ENCODE data around the gene SPPL3. TPM values are rescaled to one million over a fixed set of nuclear protein-coding genes. Genes with fewer than 3 reads are reported as not detected.
"Not testable (repeated sequence)": the region's sequence is repeated elsewhere in the genome, so short reads cannot be mapped to it uniquely, and the experiment has no call there.

Gene SPPL3
- total RNA-seq, 1 experiment from 2014 or later: 18.8 TPM

- no peak for ATAC-seq
- TF ChIP-seq, protein P1, sequence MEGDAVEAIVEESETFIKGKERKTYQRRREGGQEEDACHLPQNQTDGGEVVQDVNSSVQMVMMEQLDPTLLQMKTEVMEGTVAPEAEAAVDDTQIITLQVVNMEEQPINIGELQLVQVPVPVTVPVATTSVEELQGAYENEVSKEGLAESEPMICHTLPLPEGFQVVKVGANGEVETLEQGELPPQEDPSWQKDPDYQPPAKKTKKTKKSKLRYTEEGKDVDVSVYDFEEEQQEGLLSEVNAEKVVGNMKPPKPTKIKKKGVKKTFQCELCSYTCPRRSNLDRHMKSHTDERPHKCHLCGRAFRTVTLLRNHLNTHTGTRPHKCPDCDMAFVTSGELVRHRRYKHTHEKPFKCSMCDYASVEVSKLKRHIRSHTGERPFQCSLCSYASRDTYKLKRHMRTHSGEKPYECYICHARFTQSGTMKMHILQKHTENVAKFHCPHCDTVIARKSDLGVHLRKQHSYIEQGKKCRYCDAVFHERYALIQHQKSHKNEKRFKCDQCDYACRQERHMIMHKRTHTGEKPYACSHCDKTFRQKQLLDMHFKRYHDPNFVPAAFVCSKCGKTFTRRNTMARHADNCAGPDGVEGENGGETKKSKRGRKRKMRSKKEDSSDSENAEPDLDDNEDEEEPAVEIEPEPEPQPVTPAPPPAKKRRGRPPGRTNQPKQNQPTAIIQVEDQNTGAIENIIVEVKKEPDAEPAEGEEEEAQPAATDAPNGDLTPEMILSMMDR (conservative IDR thresholded peaks at IDR 0.05; ENCODE audit: low read depth, low read length): no peak
- no peak for TF ChIP-seq EZH2phosphoT487 (IDR thresholded peaks at IDR 0.05; ENCODE audit: borderline replicate concordance, low read length)
- no peak for TF ChIP-seq EZH2 (IDR thresholded peaks at IDR 0.05; ENCODE audit: low read length, unreplicated experiment)
- CTCF ChIA-PET: no interaction called here
- no peaks in the 10 kb centered on the region for H3K27me3 ChIP-seq (ENCODE audit: low read length)
- H3K9me3 ChIP-seq (ENCODE audit: low read length): no peaks in the 10 kb centered on the region
- POLR2A ChIA-PET (ENCODE audit: unreplicated experiment): no interaction called here
- no peaks in the 10 kb centered on the region for H3K4me1 ChIP-seq (ENCODE audit: insufficient read depth, low read length)
- no peak overlapping the region for H3K4me3 ChIP-seq (ENCODE audit: low read length)
- H3K27ac ChIP-seq (ENCODE audit: low read length): no peak overlapping the region
- intact Hi-C loops (cut with micrococcal nuclease): no loop called here
- H3K4me2 ChIP-seq (ENCODE audit: low read length): no peak overlapping the region
- H3K79me2 ChIP-seq (ENCODE audit: low read length): no peaks in the 10 kb centered on the region
- H3F3A ChIP-seq (ENCODE audit: low read length, unreplicated experiment): no peaks in the 10 kb centered on the region
- no peak overlapping the region for H3K9ac ChIP-seq (ENCODE audit: low read length)
- no peaks in the 10 kb centered on the region for H4K20me1 ChIP-seq (ENCODE audit: low read length)
- peaks cover 3% of the 10 kb centered on the region; the same call in 1 of the 2 replicates for H3K36me3 ChIP-seq (ENCODE audit: low read depth, low read length)
- DNase-seq: no peak
- H3K9me2 ChIP-seq (replicated peaks; ENCODE audit: low read length): no peaks in the 10 kb centered on the region
- no TSS peak for BruUV-seq (replicated peaks)
- H2AFZ ChIP-seq (ENCODE audit: low read length): no peak overlapping the region
Observed at GRCh38 chr12:120793357-120793756, 110.8 kb downstream of the SPPL3 start.

GRCh38 chr12:120792456-120792855, 111.7 kb downstream of the SPPL3 start:
- H4K20me1 ChIP-seq (ENCODE audit: low read length); H2AFZ ChIP-seq (ENCODE audit: low read length); H3K27ac ChIP-seq (ENCODE audit: low read length); H3K9me2 ChIP-seq (replicated peaks; ENCODE audit: low read length); ATAC-seq; POLR2A ChIA-PET (ENCODE audit: unreplicated experiment); H3K4me1 ChIP-seq (ENCODE audit: insufficient read depth, low read length); H3K79me2 ChIP-seq (ENCODE audit: low read length); BruUV-seq (replicated peaks); H3K9ac ChIP-seq (ENCODE audit: low read length); CTCF ChIA-PET; H3K27me3 ChIP-seq (ENCODE audit: low read length); H3K4me3 ChIP-seq (ENCODE audit: low read length); DNase-seq; H3K36me3 ChIP-seq (ENCODE audit: low read depth, low read length); H3F3A ChIP-seq (ENCODE audit: low read length, unreplicated experiment); H3K9me3 ChIP-seq (ENCODE audit: low read length); intact Hi-C loops (cut with micrococcal nuclease); H3K4me2 ChIP-seq (ENCODE audit: low read length): not testable (repeated sequence)

DNA sequence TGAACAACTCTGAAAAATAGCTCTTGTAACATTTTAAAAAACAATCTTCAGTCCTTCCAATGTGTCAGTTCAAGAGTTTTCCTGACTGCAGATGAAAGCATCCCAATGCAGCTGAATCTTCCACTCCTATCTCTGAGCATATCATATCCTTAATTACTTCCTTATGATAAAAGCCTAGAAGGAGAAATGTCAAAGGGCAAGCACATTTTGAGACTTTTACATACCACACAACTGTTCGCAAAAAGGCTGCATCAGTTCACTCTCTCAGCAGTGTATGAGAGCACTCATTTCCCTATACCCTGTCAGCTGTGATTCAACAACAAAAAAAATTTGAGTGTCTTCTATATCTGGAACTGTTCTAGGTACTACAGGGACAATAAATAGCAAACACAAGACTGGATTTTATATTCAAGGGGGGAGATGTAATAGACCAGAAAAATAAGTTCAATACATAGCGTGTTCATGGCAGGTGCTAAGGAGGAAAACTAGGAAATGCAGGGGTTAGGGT, 112.4 kb downstream of the SPPL3 start:
- ChIA-PET CTCF (no interaction called here), POLR2A (ENCODE audit: unreplicated experiment) (no interaction called here)
- ATAC-seq (no peak), DNase-seq (no peak)
- Histone ChIP-seq H3K79me2 (ENCODE audit: low read length) (no peaks in the 10 kb centered on the region), H3K4me3 (ENCODE audit: low read length) (no peak overlapping the region), H3K9me2 (replicated peaks; ENCODE audit: low read length) (no peaks in the 10 kb centered on the region), H2AFZ (ENCODE audit: low read length) (no peak overlapping the region), H3K27ac (ENCODE audit: low read length) (no peak overlapping the region), H3K9me3 (ENCODE audit: low read length) (no peaks in the 10 kb centered on the region), H3K4me2 (ENCODE audit: low read length) (no peak overlapping the region), H4K20me1 (ENCODE audit: low read length) (no peaks in the 10 kb centered on the region), H3K9ac (ENCODE audit: low read length) (no peak overlapping the region), H3K36me3 (ENCODE audit: low read depth, low read length) (peaks cover 3% of the 10 kb centered on the region; the same call in 1 of the 2 replicates), H3K4me1 (ENCODE audit: insufficient read depth, low read length) (no peaks in the 10 kb centered on the region), H3K27me3 (ENCODE audit: low read length) (no peaks in the 10 kb centered on the region), H3F3A (ENCODE audit: low read length, unreplicated experiment) (no peaks in the 10 kb centered on the region)
- intact Hi-C loops (cut with micrococcal nuclease): no loop called here
- TF ChIP-seq EZH2phosphoT487 (IDR thresholded peaks at IDR 0.05; ENCODE audit: borderline replicate concordance, low read length): no peak
- TF ChIP-seq, protein P1 (conservative IDR thresholded peaks at IDR 0.05; ENCODE audit: low read depth, low read length): no peak
- no peak for TF ChIP-seq EZH2 (IDR thresholded peaks at IDR 0.05; ENCODE audit: low read length, unreplicated experiment)
- no TSS peak for BruUV-seq (replicated peaks)

All from PC-3 (cell line).